Measurements from ENCODE around the gene ANK3.
A peak's percentile ranks its signal among the peaks of the same experiment; 100 is the strongest.
"Not testable (repeated sequence)": the region's sequence is repeated elsewhere in the genome, so short reads cannot be mapped to it uniquely, and the experiment has no call there.

The ANK3 gene

DNA sequence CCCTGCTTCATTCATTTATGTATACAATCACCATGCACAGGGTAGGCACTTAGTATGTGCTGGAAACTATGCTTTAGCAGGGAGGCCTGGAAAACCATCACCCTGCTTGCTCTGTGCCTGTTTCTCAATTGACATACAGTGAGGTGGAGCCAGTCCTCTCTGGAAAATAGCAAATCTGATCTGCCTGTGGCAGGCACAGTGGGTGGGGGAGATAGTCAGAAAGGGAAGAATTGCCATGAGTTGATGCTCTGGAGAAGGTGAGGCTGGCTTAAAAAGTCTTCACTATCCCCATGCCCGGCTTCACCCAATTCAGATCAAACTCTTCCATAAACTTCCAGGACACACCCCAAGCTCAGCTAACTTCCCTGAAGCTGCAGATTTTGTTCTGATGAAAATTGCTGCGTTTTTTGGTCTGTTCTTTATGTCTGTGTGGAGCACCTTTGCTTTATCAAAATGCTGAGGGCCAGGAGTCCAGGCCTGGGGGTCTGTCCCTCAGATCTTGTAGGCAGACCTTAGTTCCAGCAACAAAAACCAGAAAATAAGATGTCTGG is 84.8 kb downstream of the ANK3 start:
- no peak for DNase-seq (ENCODE audit: low read depth)

DNA sequence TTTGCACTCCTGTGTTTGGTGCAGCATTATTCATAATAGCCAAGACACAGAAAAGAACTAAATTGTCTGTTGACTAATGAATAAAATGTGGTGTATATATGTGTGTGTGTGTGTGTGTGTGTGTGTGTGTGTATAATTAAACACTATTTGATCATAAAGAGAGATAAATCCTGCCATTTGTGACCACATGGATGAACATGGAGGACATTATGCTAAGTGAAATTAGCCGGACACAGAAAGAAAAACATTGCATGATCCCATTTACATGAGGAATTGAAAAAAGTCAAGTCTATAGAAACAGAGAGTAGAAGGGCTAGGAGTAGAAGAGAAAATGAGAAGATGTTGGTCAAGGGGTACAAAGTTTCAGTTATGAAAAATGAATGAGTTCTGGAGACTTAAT is 85.9 kb downstream of the ANK3 start:
- no peak for DNase-seq (ENCODE audit: low read depth)

DNA sequence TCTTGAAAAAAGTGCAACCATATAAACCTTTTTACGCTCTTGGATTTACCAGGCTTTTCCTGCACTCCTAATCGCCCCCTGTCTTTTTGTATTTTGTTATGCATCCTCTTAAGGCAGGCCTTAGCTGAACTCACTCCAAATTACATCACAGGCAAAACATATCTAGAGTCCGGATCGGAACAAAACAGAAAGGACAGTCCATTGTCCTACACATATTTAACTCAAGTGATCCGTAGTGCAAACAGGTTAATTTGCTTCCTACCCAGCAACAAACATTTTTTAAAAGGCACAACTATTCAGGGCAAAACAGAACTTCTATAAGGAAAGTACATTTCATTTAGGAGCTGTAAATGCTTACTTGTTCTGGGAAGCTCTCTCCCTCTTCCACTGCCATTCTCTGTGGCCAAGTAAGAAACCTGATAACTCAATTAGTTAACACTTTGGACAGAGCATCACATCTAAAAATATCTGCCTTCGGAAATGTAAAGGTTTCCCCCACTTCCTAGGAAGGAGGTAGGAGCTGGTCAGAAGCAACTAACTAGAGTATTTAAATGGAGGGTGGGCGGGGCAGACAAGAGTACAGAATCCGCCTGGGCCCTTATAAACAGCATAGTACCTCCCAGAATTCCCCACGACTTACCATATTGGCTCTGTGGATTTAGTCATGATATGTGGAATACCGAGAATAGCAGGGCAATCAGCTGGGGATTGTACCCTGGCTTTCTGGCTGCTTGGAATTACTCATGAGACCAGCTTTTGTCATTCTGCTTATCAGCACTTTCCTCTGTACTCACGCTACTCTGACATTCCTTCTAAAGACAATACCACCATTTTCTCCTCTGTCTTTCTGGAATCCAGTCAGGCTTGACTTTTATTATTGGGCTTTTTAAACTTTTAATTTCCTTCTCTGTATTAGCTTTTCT is 89.5 kb downstream of the ANK3 start:
- peak; percentile 69 for DNase-seq (ENCODE audit: low read depth)

DNA sequence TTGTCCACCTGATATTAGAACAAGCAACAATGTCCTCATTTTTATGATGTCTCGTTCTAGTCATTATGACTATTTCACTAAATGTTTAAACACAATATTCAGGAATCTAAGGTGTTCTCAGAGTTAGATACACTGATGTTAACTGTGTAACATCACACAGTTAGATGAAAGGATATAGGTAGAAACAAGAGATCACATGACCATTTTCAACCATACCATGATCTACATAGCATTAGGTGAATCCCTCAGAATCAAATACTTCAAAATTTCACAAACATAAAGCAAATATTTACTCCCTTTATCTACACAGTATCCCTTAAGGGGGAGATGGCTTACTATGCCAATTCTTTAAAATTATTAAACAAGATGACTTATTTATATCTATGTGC is 90.3 kb downstream of the ANK3 start:
- DNase-seq (ENCODE audit: low read depth) = no peak

DNA sequence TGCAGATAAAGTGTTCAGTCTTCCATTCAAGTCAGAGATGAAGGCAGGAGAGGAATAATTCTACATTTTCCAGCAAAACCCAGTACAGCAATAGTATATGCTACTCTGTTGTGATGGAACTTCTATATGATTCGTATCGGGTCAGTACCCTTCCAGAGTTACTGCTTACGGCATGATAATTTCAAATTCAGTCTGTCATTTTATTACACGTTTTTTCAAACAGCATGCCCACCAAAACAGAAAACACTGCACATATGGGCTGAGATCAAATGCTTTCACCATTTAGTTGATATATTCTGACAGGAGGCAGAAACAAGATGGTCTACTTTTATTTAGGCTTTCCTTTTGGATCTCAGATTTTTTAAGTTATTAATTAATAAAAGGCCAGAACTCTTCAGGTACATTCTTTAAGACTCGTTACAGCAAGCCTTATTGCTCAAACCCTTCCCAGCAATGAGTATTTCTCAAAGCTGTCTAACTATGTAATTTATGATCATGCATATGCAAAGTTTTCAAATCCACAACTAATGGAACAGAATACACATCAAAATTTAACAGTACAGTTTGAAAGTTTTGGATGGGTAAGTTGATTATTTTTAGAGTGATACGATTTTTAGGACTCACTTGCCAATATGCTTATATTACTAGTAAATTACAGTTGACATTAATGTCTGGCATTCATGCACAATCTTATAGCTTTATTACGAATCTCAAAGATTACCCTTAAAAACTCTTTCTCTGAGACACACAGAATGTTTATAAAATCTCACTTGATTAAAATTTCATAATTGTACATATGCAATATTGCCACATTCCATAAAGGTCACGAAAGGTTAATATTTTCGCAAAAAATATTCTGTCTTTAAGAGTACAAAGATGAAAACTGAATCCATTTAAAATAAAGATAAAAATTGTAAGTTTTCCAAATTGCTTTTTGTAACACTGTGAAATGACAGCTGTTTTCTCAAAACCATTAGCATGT is 91.0 kb downstream of the ANK3 start:
- no peak for DNase-seq (ENCODE audit: low read depth)

DNA sequence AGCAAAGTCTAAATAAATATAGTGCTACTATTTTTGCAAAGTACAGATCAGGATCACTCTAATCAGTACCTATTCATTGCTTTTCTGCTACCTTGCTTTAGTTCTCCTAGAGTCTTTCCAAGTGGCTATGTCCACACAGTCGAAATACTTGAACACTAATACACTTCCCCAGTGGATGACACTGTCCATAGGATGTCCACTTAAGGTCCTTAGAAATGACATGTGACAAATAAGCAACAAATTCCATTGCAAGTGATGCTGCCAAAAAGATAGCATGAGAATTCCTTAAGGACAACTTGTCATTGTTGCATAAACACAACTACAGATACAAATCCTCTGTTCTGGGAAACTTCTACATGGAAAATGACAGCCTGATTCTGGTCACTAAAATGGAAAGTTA is 93.6 kb downstream of the ANK3 start:
- no peak for DNase-seq (ENCODE audit: low read depth)

DNA sequence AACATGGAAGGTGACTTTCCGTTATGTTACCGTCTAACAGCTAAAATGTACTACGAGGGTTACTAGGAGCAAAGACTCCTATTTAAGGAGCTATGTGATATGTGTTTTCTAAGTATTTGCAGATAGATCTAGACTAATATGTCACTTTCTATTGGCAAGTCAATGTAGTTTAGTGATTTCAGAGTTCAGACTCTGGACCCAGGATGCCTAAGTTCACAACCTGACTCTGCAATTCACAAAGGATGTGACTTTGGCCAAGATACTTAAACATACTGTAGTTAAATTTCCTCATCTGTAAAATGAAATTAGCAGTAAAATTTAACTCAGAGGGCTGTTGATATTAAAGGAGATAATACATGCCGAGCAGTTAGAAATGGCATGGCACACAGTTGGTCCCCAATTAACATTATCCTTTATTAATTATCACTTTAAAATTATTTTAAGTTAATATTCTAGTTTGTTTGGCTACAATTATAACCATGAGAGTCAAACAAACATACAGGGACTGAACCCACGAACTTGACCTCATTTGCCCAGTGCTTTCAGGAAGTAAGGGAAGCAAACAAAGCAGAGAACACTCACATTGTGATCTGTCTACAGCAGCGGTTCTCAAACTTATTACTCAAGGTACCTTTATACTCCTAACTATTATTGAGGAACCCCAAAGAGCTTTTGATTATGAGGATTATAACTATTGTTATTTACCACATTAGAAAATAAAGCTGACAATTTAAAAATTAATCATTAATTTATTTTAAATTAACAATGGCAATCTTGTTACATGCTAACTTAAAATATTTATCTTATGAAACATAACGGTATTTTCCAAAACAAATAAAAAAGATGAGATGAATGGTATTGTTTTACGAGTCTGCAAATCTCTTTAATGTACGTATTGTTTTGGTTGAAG is 94.4 kb downstream of the ANK3 start:
- no peak for DNase-seq (ENCODE audit: low read depth)

DNA sequence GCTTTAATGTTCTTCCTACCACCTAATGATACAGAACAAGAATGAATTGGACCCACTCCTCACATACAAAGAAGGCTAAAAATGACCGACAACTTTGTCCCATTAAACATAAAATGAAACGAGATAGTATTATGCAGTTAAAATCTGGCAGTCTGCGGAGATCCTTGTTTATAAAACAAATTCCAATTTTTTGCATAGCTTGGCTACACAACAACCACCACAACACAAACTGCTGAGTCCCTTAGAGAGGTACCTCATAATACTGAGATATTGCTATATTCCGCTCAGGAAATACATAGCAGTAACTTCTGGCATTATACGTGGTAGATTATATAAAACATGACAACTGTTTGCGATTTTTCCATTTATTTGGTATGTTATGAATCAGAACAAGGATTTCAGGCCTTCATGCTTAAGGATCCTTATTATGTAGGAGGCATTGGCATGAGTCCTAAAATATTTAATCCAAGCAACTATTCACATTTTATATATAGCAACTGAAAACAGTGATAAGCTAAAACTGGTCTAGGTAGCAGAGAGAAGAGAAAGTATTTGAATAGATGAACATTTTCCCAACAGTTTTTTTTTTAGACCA is 96.0 kb downstream of the ANK3 start:
- DNase-seq (ENCODE audit: low read depth) = no peak

DNA sequence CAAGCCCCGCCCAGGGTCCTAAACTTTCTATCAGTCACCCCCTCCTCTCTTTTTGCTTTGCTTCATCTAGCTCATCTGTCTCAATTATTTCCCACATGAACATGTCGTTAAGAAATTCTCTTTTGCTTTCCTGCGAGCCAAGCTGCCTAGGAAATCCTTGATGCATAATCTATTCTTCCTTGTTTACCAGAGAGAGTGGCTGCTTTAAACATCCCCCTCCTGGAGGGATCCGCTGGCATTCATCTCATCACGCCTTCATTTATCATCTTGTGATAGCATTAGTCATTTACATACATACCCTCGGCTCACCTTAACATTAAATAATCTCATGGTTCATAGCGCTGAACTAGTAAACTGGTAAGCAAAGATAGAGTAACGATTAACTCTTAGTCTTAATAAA is 96.7 kb downstream of the ANK3 start:
- no peak for DNase-seq (ENCODE audit: low read depth)

DNA sequence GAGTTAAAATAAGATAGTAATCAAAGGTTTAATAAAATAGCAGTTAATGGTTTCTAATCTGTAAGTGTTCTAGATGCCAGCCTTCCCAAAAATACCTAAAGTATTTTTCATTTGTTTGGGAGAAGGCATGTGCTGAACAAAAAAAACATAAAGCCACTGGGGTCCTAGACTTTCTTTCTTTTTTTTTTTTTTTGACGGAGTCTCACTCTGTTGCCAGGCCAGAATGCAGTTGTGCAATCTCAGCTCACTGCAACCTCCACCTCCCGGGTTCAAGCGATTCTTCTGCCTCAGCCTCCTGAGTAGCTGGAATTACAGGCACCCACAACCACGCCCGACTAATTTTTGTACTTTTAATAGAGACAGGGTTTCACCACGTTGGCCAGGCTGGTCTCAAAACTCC is 97.1 kb downstream of the ANK3 start:
- DNase-seq (ENCODE audit: low read depth) = not testable (repeated sequence)

DNA sequence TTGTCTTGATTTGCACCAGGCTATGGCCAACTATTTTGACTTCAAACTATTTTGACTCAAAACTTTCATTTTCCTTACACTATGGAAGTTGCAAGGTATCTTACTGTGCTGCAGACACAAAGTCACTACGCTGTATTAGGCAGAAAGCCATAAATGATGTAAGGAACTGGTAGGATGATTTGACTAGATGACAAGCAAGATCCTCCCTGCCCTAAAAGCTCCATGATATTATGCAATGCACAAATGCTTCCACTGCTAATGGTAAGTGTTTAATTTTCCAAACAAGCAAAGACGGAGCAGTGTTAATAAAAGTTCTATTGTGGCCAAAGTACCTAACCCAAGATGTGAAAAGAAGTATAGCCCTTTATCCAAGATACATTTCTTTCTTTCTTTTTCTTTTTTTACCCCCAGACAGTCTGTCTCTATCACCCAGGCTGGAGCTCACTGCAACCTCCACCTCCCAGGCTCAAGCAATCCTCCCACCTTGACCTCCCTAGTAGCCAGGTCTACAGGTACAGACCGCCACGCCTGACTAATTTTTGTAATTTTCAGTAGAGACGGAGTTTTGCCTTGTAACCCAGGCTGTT is 98.2 kb downstream of the ANK3 start:
- no peak for DNase-seq (ENCODE audit: low read depth)

DNA sequence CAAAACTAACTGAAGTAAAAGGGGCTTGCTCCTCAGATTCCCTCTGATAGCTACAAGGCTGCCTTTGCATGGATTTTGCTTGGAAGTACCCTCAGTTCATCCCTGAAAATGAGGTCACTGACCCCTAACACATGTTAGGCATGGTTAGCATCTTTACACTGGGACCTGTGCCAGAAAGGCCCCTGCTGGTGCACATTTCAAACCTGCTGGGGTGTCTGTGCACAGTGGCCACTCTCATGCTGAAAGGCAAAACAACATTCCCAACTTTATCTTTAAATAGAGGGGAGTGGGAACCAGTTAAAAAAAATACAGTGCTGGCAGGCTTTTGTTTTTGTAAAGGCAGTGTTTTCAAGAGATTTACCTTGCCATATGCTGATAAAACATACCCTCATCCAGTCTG is 99.1 kb downstream of the ANK3 start:
- no peak for DNase-seq (ENCODE audit: low read depth)

DNA sequence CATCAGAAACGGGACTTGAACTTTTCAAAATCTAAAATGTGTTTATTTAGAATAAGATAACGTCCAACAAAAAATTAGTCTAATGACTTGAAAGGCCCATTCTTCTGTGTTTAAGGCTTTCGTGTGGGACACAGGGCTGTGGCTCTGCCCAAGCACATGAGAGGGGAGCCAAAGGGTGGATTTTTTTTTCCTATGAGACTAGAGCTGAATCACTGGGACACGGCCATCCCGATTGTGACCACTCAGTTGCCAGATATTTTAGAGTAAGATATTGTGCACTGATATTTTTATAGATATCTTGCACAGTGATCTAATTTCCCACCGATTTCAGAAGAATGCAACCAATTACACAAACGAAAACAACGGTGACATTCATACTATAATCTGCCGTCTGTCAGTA is 99.9 kb downstream of the ANK3 start:
- no peak for DNase-seq (ENCODE audit: low read depth)

DNA sequence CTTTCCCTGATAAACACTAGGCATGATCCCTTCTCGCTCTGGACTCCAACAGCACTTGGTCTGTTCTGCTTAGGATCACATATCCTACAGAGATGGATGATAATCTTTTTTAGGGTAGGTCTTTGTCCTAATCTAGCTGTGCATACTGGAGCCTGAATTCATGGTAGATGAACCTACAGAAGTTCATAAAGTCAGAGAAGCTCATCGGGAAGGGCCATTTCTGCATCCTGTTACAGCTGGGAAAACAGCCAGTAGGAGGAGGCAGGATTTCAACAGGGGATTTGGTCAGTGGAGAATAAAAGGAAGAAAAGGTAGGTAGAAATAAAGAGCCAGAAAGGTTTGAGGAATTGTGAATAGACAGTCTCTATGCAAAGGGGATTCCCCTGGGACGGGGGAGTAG is 101.4 kb downstream of the ANK3 start:
- DNase-seq (ENCODE audit: low read depth) = no peak

DNA sequence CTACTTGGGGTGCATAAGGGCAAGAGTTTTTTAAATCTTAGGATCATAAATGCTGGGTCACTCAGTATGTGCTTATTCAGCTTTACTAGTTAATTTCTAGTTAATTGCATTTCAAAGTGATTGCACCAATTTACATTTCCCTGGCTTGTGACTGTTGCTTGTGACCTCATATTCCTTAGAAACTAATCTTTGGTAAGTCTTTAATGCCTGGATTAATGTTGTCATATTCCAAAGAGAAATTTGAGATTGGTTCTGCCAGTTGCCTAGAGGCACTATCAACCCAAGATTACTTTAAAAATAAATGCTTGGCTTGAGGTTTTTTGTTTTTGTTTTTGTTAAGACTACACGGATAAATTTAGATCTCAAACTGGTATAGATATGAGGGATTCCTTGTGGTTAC is 103.1 kb downstream of the ANK3 start:
- no peak for DNase-seq (ENCODE audit: low read depth)

DNA sequence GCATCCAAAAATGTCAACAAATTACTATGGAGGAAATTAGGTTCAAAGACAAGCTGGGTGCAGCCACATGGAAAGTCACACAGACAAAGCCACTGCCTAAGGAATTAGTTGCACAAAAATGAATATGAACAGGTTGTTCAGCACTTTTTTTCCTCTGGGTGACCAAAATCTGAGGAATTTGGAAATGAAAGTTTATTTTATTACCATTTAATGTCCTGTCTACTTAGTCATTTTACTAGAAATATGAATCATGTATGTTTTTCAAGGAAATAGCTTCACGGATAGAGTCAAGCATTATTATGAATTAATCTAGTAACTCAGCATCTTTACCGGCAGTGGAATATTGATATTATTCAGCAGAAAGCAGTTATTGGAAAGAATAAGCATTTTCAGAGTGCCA is 106.3 kb downstream of the ANK3 start:
- DNase-seq (ENCODE audit: low read depth) = no peak

DNA sequence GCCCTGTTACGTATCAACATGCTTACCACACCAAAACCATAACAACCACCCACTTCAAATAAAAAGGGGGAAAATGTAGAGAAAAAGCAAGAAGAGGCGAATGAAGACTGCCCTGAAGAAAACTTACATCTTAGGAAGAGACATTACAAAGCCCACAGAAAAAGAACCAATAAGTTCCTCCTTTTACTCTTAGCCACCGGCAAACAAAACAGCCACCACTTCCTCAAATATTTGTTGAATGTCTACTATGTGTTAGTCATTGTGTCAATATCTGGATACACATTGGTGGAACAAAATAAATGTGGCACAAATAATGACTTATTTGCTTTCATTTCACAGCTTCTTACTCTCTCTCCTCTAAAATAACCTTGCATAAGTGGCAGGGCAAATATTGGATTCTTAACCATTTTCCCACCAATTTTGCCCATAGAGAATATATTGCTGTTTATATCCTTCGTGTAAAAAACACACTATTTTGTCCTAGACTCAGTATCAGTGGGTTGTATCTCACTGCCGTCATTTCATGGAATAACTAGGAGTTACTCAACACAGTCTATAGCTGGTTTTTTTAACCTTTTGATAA is 106.8 kb downstream of the ANK3 start:
- no peak for DNase-seq (ENCODE audit: low read depth)

DNA sequence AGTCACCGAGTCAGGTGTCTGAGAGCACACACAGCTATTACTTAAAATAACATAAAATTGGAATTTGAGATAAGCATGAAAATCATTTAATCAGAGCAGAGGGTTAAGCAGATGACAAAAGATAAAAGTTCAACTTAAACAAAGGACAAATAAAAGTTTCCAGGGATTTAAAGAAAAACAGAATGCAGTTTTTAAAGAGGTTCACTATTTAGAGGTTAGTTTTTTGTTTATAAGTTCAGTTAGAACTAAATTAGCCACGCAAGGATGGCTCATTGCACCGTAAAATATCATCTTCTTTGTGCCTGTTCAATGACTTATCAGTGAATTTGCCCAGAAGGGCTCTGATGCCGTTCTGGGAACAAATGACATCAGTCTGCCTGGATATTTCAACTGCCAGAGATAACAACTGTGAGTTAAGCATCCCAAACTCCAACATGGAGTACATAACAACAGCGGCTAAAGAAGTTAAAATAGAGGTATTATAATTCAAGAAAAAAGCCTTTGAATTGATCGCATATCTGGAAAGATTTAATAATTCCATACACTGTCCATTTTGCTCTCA is 107.8 kb downstream of the ANK3 start:
- DNase-seq (ENCODE audit: low read depth) = no peak

DNA sequence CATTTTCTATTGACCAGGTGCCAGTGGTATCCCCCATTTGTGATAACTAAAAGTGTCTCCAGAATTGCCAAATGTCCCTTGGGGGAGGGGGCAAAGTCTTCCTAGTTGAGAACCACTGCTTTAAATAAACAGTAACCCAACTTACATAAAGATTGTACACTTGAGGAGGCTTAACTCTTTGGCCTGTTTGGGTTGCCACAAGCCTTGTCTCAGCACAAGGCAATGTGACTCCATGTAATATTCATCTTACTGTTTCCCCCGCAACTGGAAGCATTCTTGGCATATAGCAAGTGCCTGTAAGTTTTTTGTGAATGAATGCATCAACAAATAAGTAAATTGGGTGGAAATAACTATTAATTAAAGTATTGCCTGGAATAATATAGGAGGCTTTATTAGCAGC is 108.3 kb downstream of the ANK3 start:
- DNase-seq (ENCODE audit: low read depth) = no peak

DNA sequence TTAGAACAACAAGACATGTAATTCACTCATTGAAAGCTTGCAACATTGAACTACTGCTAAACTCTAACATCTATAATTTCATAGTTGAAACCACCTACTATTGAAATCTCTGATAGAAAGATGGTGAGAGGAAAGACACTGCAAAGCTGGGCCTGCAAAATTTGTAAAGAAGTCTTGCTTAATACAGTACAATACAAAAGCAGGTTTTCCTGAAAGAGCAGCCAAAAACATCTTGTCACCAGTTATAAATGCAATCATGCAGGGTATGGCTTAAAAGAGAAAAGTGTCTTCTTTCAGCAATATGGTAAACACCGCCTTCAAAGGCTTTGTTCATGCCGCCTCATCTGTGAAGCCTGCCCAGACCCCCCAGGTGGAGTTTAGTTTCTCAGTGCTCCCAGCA is 109.2 kb downstream of the ANK3 start:
- DNase-seq (ENCODE audit: low read depth) = no peak
